ENCODE measurements around the gene OTC.

Gene OTC

DNA sequence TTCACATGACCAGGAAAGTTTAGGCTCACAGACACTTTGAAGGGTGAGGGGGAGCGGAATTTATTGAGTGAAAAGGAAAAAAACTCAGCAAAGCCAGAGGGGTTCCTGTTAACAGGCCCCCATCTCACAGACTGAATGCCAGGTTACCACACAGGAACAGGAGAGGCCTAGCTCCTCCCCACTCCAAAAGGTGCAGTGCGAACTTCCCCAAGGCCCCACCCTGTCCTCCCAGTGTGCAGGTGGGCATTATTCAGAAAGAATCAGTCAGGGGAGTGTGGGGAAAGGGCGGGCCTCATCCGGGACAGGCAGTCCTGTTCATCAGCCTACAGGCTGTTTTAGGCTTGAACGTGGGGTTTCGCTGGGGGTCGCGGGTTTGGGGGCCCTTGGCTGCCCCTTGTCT lies 4.0 kb downstream of the OTC start:
- TF ChIP-seq, protein P1, sequence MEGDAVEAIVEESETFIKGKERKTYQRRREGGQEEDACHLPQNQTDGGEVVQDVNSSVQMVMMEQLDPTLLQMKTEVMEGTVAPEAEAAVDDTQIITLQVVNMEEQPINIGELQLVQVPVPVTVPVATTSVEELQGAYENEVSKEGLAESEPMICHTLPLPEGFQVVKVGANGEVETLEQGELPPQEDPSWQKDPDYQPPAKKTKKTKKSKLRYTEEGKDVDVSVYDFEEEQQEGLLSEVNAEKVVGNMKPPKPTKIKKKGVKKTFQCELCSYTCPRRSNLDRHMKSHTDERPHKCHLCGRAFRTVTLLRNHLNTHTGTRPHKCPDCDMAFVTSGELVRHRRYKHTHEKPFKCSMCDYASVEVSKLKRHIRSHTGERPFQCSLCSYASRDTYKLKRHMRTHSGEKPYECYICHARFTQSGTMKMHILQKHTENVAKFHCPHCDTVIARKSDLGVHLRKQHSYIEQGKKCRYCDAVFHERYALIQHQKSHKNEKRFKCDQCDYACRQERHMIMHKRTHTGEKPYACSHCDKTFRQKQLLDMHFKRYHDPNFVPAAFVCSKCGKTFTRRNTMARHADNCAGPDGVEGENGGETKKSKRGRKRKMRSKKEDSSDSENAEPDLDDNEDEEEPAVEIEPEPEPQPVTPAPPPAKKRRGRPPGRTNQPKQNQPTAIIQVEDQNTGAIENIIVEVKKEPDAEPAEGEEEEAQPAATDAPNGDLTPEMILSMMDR (IDR thresholded peaks at IDR 0.05) = no peak
- TF ChIP-seq ZFX (IDR thresholded peaks at IDR 0.05; ENCODE audit: borderline replicate concordance) = no peak
- H3K27ac ChIP-seq = no peak overlapping the region

GRCh38 chrX:38357747-38358673 lies 5.6 kb downstream of the OTC start:
- no peak for TF ChIP-seq ZFX (IDR thresholded peaks at IDR 0.05; ENCODE audit: borderline replicate concordance)
- TF ChIP-seq, protein P1 (IDR thresholded peaks at IDR 0.05) = no peak
- no peak overlapping the region for H3K27ac ChIP-seq

- TF ChIP-seq, protein P1 (IDR thresholded peaks at IDR 0.05) = no peak
- TF ChIP-seq ZFX (IDR thresholded peaks at IDR 0.05; ENCODE audit: borderline replicate concordance) = no peak
- H3K27ac ChIP-seq = no peak overlapping the region
Observed at GRCh38 chrX:38363046-38363445, 10.6 kb downstream of the OTC start.

DNA sequence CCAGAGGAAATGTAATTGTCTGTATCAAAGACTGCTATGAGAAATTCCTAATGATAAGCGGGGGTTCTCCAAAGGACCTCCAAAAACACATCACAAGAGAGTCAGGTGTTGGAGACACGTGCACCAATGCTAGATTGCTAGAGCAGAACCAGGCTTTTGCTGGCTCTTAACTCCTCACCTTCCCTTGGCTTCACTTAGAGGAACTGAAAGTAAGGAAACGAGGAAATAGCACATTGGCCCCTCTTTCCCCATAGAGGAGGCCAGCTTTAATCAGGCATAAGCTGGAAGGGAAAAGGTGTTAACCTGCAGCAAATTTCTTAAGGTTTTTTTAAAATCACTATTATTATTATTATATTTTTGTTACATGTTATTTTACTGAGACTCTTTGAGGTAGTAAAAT lies 13.6 kb downstream of the OTC start:
- TF ChIP-seq, protein P1 (IDR thresholded peaks at IDR 0.05) = no peak
- TF ChIP-seq ZFX (IDR thresholded peaks at IDR 0.05; ENCODE audit: borderline replicate concordance) = no peak
- no peak overlapping the region for H3K27ac ChIP-seq

DNA sequence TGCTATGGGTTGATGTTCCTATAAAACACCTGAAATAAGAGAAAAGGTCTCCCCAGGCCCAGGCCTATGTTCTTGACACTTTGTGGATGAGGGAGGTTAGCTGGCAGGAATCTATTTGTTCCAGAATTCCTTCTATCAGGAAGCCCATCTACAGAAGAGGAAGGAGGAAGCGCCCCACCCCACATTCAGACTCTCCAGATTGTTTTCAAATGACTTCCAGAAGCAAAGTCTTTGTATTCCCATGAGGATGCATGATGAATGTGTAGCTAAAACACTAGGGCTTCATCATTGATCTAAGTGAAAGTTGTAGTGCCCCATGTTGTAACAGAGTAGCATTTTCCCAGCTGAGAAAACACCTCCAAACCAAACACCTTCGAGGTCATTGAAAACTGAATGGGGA lies 16.4 kb downstream of the OTC start:
- H3K27ac ChIP-seq = no peak overlapping the region
- no peak for TF ChIP-seq ZFX (IDR thresholded peaks at IDR 0.05; ENCODE audit: borderline replicate concordance)
- TF ChIP-seq, protein P1 (IDR thresholded peaks at IDR 0.05) = no peak

DNA sequence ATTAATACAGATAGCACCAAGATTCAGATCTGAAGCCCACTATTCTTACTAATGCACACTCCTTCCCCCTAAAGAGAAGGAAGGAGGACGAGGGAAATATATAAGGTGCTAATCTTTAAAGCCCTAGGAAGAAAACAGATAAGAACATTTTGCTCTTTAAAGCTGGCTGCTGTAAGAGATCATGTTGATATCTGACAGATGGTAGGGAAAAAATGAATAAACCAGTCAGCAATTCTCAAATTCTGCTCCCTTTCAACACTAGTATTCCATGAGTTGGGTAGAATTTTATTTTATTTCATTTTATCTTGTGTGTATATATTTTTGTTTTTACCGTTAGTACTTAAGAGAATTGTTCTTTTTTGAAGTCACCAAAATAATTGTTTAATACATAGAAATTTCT lies 19.2 kb downstream of the OTC start:
- TF ChIP-seq, protein P1 (IDR thresholded peaks at IDR 0.05) = no peak
- no peak for TF ChIP-seq ZFX (IDR thresholded peaks at IDR 0.05; ENCODE audit: borderline replicate concordance)
- no peak overlapping the region for H3K27ac ChIP-seq

DNA sequence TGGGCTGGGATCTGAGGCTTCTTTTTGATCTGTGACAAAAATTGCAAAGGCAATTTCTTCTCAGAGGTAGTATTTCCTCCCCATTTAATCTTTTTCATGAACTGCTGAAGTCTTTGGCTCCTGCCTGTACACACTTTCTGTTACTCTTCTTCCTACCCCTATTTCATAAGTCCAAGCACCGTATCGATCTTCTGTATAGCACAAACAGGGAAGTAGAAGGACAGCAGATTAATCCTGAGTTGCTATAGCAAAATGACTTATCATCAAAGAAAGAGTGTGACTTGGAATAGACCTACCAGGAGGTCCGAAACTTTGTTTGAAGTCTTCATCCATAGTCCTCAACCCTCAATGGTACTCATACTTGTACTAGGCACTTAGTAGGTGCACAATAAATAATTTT lies 22.0 kb downstream of the OTC start:
- no peak for TF ChIP-seq ZFX (IDR thresholded peaks at IDR 0.05; ENCODE audit: borderline replicate concordance)
- TF ChIP-seq, protein P1 (IDR thresholded peaks at IDR 0.05) = no peak

More for the DNA sequence above, 22.0 kb downstream of the OTC start:
- H3K27ac ChIP-seq = no peak overlapping the region

All from 22Rv1 (cell line).